GM21390 (cell line): Measurements from ENCODE around the gene SKAP1.
"Not testable (repeated sequence)": the region's sequence is repeated elsewhere in the genome, so short reads cannot be mapped to it uniquely, and the experiment has no call there.

Experiments
- ATAC-seq: cut with Tn5 transposase; IDR thresholded peaks from one replicate; pipeline ENCODE4 v1.9.1; 2021; ENCODE audit not compliant: unreplicated experiment

SKAP1 gene

GRCh38 chr17:48225725-48226567 lies 204.1 kb downstream of the SKAP1 start:
- ATAC-seq, result no peak

DNA sequence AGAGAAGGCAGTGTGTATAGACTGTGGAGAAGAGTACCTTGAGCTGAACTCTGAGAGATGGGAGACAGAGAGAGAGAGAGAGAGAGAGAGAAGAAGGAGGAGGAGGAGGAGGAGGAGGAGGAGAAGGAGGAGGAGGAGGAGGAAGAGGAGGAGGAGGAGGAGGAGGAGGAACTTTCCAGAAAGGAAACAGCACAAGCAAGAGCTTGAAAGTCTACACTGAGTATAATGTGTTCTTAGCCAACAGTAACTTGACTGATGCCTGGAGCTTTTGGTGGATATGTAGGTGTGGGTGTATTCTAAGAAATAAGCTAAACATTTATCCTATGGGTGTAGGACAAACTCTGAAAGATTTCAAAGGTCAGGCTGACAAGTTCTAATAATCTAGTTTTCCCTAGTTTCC lies 206.1 kb downstream of the SKAP1 start:
- ATAC-seq, result no peak

- no peak for ATAC-seq
Measured at GRCh38 chr17:48219617-48220016, 210.4 kb downstream of the SKAP1 start.

DNA sequence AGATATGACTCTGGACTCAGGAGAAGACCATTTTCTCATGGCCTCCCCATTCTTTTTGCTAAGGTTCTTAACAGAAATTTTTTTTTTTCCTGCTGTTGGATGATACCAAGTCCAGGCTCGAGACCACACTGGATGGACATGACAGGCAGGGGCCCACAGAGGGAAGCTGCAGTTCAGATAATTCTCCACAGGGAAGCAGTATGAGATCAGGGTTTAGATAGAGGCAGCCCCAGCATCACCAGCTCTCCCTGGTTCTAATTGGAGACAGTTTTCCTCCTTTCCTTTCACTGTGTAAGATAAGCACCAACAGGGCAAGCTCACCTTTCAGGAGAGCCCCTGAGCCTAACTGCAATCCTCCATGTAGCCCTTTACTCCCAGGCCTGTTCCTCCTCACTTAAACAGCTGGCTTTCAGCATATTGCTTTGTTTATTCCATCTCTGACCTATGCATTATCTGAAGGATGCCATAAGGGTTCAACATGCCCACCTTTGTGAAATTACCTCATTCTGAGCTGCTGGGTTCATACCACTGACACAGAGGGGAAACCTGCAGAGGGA lies 214.4 kb downstream of the SKAP1 start:
- ATAC-seq, result no peak

GRCh38 chr17:48213797-48214196 lies 216.2 kb downstream of the SKAP1 start:
- no peak for ATAC-seq

DNA sequence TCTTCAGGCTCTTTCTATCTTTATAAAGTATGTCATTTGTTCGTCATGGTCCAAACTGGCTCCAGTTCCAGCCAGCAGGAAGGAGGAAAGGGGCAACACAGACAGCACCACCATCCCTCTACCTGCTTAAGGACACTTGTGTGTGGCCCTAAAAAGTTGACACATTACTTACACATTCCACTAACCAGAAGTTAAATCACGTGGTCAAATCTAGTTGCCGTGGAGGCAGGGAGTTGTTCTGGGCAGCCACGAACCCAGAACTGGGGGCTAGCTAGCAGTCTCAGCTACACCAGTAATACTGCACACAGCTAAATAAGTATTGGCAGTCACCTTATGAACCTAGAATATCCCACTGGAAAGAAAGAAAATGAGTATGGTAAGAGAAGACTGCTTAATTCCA lies 218.2 kb downstream of the SKAP1 start:
- ATAC-seq, result no peak

GRCh38 chr17:48211011-48211410 lies 219.0 kb downstream of the SKAP1 start:
- ATAC-seq, result no peak

DNA sequence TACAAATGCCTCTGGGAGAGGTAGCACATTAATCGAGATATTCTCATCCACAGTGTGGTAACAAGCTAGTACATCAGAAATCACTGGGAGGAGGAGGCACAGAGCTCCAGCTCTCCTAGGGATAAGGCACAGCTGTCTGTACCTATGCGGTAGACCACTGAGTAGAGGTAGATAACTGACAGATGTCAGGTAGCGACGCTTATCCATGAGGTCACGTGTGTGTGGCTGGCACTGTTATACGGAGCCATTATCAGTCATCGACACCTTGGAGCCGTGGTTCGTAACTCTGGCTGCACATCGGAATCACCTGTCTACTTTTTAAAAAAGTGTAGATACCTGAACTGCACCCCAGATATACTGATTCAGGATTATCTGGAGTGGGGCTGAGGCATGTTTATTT lies 220.0 kb downstream of the SKAP1 start:
- ATAC-seq, result no peak

- no peak for ATAC-seq
Measured at GRCh38 chr17:48207776-48208544, 222.1 kb downstream of the SKAP1 start.

- ATAC-seq, result not testable (repeated sequence)
Measured at GRCh38 chr17:48207036-48207435, 223.0 kb downstream of the SKAP1 start.

GRCh38 chr17:48202959-48203358 lies 227.1 kb downstream of the SKAP1 start:
- ATAC-seq, result no peak

- no peak for ATAC-seq
Measured at GRCh38 chr17:48198950-48199541, 231.0 kb downstream of the SKAP1 start.

GRCh38 chr17:48195910-48196309 lies 234.1 kb downstream of the SKAP1 start:
- ATAC-seq, result no peak

DNA sequence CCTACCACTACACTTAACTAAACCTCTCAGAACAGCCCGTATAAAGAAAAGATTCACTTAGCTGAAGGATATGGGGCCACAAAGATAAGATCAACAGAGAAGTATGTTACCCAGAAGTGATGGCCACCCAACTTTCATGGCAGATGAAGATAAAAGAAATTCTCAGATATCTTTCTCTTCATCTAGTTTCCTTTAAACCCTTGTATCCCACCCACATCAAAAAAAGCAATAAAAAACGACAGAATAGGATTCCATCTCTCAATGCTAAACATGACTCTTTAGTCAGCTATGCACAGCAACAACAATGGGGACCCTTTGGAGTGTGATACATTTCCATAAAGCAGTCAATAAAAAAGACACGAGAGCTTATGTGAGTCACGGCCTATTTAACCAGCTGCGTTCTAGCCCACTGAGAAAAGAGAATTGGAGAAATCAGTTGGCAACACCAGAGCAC lies 235.9 kb downstream of the SKAP1 start:
- ATAC-seq, result no peak

GRCh38 chr17:48192321-48192731 lies 237.7 kb downstream of the SKAP1 start:
- ATAC-seq, result no peak

- ATAC-seq, result no peak
Measured at GRCh38 chr17:48191362-48191761, 238.7 kb downstream of the SKAP1 start.

GRCh38 chr17:48190871-48191270 lies 239.1 kb downstream of the SKAP1 start:
- no peak for ATAC-seq

DNA sequence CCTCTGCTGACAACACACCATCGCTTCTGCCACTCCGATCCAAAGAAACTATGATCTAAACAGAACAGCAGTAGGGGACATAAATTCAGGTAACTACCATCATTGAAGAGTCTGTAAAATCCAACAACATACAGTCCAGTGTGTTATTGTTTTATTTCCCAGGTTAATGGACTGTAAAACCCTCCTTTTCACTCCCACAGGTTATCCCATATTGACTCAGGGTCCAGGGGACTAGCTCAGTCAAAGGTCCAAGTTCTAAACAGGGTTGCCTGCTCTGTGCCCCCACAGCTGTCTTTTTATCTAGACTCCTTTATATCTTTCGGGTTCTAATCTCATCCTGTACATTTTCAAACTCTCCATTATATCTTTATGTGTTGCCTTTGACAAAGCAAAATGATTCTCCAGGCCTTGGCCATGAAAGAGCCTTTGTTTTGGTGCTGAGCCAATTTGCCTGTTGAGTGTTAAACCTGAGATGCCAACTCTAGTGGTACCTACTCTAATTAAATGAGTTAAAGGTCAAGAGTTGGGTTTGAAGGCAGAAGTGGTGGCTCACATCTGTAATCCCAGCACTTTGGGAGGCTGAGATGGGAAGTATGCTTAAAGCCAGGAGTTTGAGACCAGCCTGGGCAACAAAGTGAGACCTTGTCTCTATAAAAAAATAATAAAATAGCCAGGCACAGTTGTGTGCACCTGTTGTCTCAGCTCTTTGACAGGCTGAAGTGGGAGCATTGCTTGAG lies 242.0 kb downstream of the SKAP1 start:
- no peak for ATAC-seq

- not testable (repeated sequence) for ATAC-seq
Measured at GRCh38 chr17:48186317-48186716, 243.7 kb downstream of the SKAP1 start.

DNA sequence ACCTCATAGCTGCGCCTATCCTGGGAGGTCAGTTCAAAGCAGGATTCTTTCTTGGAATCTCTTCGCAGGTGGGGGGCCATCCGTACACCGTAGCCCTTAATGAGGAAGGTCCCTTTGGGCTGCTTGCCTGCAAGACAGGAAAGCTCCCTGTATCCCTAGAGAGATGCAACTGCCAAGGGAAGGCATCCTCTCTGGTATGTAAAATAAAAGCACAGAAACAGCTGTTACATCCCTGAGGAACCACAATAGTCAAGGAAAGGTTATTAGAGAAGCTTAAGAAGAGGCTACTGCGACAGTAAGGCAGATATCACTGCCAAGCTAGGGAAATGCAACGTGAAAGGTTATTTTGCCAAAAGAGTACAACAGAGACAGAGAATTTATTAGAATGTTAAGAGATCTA lies 245.3 kb downstream of the SKAP1 start:
- ATAC-seq, result no peak

DNA sequence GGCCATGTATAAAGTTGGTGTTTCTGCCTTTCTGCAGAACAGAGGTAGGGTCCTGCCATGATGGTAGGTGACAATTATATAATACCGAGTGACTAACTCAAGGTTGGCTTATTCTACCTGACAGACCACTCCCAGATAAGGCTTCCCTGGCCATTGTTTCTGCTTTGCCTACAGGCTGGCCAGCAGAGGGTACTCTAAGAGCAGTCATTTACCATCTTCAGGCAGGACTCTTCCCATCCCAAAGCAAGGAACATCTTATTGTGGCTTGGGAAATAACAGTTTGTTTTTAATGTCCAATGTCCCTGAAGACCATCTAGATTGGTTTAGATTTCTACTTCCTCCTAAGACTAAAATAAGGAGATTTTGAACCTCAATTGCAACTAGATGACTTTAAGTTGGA lies 248.4 kb downstream of the SKAP1 start:
- no peak for ATAC-seq
